Measurements from ENCODE around the gene SSR4. TPM values are rescaled to one million over a fixed set of nuclear protein-coding genes. Genes with fewer than 3 reads are reported as not detected.

The SSR4 gene
- total and polyA plus RNA-seq, 8 donors, result 153 to 327 (median 180) TPM

DNA sequence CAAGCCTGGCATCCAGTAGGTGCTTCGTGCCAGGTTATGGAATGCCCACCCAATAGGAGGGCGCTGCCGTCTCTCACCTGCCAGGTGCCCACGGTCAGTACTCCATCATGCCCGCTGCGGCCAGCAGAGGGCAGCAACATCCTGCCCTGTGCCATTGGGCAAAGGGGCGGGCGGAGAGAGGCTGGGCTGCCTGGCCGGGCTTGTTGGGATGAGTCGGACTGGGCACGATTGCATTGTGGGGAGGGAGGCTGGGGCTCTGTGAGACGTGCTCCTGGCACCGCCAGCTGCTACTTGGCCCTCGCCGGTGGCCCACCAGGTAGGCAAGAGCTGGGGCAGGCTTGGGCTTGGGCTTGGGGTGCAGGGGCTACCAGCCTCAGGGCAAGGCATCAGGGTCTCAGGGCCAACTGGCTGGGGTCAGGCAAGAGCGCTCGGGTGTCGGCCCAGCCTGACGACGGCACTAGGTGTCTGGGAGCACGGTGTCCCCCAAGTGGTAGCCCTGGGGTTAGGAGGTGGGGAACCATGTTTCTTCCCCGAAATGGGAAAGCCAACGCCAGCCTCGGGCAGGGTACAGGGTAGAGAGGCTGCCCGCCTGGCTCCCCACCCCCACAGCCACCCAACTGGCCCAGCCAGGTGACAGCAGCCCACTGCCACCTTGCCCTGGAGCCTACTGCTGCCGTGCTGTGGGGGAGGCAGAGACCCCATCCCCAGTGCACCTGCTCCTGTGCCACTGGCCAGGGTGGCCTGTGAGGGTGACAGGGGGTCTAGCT is 30.3 kb upstream of the SSR4 start, which contains the start of gene PLXNB3:
Gene PLXNB3 (plus strand): TSS at position 261 of the 767 bp plus-strand sequence. CDS start 1,287 bp downstream, outside the sequence.
- ATAC-seq, result peak; percentile 93
- Histone ChIP-seq H3K4me3 (no peak within 1 kb of the TSS), H3K36me3 (no peaks in the 10 kb centered on the region), H3K4me1 (peaks cover 0 to 5% of the 10 kb centered on the region in 2 donors), H3K27me3 (no peaks in the 10 kb centered on the region), H3K27ac (no peak within 1 kb of the TSS), H3K9me3 (no peaks in the 10 kb centered on the region)
- TF ChIP-seq, protein P1, sequence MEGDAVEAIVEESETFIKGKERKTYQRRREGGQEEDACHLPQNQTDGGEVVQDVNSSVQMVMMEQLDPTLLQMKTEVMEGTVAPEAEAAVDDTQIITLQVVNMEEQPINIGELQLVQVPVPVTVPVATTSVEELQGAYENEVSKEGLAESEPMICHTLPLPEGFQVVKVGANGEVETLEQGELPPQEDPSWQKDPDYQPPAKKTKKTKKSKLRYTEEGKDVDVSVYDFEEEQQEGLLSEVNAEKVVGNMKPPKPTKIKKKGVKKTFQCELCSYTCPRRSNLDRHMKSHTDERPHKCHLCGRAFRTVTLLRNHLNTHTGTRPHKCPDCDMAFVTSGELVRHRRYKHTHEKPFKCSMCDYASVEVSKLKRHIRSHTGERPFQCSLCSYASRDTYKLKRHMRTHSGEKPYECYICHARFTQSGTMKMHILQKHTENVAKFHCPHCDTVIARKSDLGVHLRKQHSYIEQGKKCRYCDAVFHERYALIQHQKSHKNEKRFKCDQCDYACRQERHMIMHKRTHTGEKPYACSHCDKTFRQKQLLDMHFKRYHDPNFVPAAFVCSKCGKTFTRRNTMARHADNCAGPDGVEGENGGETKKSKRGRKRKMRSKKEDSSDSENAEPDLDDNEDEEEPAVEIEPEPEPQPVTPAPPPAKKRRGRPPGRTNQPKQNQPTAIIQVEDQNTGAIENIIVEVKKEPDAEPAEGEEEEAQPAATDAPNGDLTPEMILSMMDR (IDR thresholded peaks at IDR 0.05), result peak; percentile 66 to 74
- peak in 3 of 4 donors; percentile 65 to 93 (median 77) for DNase-seq
- intact Hi-C loops (cut with DNase I), result loop anchor here in 1 of 2 donors (10.0 kb wide), 1 partner anchor 181 kb away; the partner anchor contains the start of gene RENBP

DNA sequence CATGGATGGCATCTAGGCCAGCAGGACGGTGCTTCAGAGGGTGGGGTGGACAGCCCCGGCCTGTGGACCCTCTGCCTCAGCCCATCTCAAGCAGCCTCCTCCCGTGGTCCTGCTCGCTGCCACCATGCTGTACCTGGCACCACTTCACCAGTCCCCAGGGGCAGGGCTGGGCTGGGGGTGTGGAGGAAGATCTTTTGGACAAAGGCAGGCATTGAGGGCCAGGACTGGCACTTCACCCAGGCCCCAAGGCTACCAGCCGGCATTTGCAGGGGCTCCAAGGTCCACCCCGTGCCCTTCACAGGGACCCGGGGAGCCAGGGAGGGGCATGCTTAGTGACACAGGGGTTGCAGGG is 29.7 kb upstream of the SSR4 start:
- intact Hi-C loops (cut with DNase I), result loop anchor here in 1 of 2 donors (10.0 kb wide), 1 partner anchor 180 kb away; the partner anchor contains the start of gene RENBP
- Histone ChIP-seq H3K4me1 (peaks cover 0 to 5% of the 10 kb centered on the region in 2 donors), H3K4me3 (no peak overlapping the region), H3K27ac (no peak overlapping the region), H3K36me3 (no peaks in the 10 kb centered on the region), H3K9me3 (no peaks in the 10 kb centered on the region), H3K27me3 (no peaks in the 10 kb centered on the region)
- DNase-seq (peak in 1 of 4 donors; percentile 37), ATAC-seq (no peak)
- TF ChIP-seq, protein P1 (IDR thresholded peaks at IDR 0.05), result no peak

DNA sequence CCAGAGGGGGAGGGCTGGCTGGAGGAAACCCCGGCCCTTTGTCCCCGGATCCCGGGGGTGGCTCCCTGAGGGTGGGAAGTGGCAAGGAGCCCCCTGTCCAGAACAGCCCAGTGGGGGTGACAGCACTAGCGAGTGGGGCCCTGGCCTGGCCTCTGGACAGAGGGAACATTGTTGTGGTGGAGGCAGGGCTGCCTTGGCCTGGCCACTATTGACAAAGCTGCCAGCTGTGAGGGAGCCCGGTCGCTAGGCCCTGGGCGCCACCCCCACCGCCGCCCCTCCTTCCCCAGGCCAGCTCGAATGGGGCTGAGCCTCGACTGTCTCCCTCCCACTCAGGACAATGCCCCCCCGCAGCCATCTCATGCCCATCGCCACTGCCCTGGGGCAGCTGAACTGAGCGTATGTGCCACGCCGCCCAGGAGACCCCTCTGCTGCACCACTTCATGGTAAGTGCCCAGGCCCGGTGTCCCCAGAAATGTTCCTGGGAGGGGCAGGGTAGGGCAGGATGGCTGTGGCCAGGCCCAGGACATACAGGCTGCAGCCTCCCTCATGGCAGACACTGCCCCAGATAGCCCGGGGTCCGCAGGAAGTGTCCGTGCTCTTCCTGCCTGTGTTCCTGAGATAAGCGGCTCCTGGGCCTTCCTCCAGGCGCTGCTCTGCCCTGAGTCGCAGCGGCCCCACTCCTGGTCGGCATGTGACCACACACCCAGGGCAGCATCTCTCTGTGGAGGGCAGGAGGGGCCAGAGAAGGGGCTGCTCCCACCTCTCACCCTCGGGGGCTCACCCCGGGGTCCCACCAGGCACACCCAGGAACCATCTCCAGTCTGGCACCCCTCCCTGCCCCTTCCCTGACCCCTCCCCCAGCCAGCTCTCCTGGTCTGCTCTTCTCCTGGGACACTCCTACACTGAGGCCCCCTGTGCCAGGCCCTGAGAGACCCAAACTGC is 29.1 kb upstream of the SSR4 start:
- Histone ChIP-seq H3K4me3 (no peak overlapping the region), H3K27ac (no peak overlapping the region), H3K36me3 (no peaks in the 10 kb centered on the region), H3K4me1 (peaks cover 0 to 5% of the 10 kb centered on the region in 2 donors), H3K9me3 (no peaks in the 10 kb centered on the region), H3K27me3 (no peaks in the 10 kb centered on the region)
- intact Hi-C loops (cut with DNase I), result loop anchor here in 1 of 2 donors (10.0 kb wide), 1 partner anchor 179 kb away; the partner anchor contains the start of gene RENBP
- peak; percentile 4 for ATAC-seq
- TF ChIP-seq, protein P1 (IDR thresholded peaks at IDR 0.05), result no peak
- peak in 1 of 4 donors; percentile 44 for DNase-seq

DNA sequence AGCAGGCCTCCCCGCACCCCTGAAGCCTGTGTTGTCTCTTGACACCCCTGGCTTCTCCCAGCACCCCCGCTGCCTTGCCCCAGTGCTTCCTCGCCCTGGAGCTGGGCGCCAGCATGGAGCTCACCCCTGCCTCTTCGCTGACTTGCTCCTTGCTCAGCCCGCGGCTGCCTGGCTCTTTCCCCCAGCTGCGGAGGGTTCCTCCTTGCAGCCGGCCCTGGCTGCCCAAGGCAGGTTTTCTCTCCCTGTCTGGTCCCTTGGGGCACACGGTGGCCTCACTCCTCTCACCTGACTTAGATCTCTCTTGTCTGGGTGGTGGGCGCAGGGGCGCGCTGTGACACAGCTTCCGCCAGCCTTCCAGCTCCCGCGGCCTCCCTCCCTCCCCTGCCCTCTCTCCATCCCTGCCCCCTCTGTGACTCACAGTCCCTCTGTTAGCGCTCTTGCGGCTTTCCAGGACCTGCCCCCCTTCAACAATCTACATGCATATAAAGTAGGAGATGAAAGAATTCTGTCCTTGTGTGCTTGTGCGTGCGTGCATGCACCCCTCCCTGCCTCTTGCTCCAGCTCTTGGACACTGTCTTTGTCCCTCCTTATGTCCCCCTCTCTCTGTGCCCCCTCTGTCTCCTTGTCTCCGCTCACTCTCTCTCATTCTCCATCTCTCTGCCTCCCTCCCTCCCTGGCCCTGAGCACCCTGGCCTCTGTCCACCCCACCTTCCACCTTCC is 28.2 kb upstream of the SSR4 start:
- peak in 2 of 4 donors; percentile 49 to 58 for DNase-seq
- peak; percentile 38 for ATAC-seq
- no peaks in the 10 kb centered on the region for H3K36me3 ChIP-seq
- H3K4me1 ChIP-seq, result peaks cover 0 to 5% of the 10 kb centered on the region in 2 donors
- no peaks in the 10 kb centered on the region for H3K27me3 ChIP-seq
- H3K27ac ChIP-seq, result no peak overlapping the region
- intact Hi-C loops (cut with DNase I), result loop anchor here in 1 of 2 donors (10.0 kb wide), 1 partner anchor 179 kb away; the partner anchor contains the start of gene RENBP
- H3K4me3 ChIP-seq, result no peak overlapping the region
- no peaks in the 10 kb centered on the region for H3K9me3 ChIP-seq
- TF ChIP-seq, protein P1 (IDR thresholded peaks at IDR 0.05), result no peak
